ENCODE results near the gene PRR7. TPM values are rescaled to one million over a fixed set of nuclear protein-coding genes. Genes with fewer than 3 reads are reported as not detected.
A peak's percentile ranks its signal among the peaks of the same experiment; 100 is the strongest.

Gene PRR7
- total RNA-seq, 1 donor: 8.8 TPM

- no peak overlapping the region for H3K4me3 ChIP-seq (ENCODE audit: low read depth, low read length)
- no peak for TF ChIP-seq CTCF (IDR thresholded peaks at IDR 0.05; ENCODE audit: insufficient read depth, low read length)
- no peak for DNase-seq (ENCODE audit: low read depth)
Measured at GRCh38 chr5:177443144-177443983, 3.2 kb upstream of the PRR7 start.

- no peak for TF ChIP-seq CTCF (IDR thresholded peaks at IDR 0.05; ENCODE audit: insufficient read depth, low read length)
- no peak overlapping the region for H3K4me3 ChIP-seq (ENCODE audit: low read depth, low read length)
- no peak for DNase-seq (ENCODE audit: low read depth)
Measured at GRCh38 chr5:177444106-177445051, 2.2 kb upstream of the PRR7 start.

GRCh38 chr5:177445052-177445916 is 1.3 kb upstream of the PRR7 start:
- TF ChIP-seq CTCF (IDR thresholded peaks at IDR 0.05; ENCODE audit: insufficient read depth, low read length): no peak
- no peak for DNase-seq (ENCODE audit: low read depth)
- H3K4me3 ChIP-seq (ENCODE audit: low read depth, low read length): no peak overlapping the region

- peak overlapping the region; percentile 77 for H3K4me3 ChIP-seq (ENCODE audit: low read depth, low read length)
- no peak for DNase-seq (ENCODE audit: low read depth)
- TF ChIP-seq CTCF (IDR thresholded peaks at IDR 0.05; ENCODE audit: insufficient read depth, low read length): no peak
Measured at GRCh38 chr5:177445917-177446199, 756 bp upstream of the PRR7 start.

- DNase-seq (ENCODE audit: low read depth): no peak
- peak overlapping the region; percentile 77 for H3K4me3 ChIP-seq (ENCODE audit: low read depth, low read length)
- no peak for TF ChIP-seq CTCF (IDR thresholded peaks at IDR 0.05; ENCODE audit: insufficient read depth, low read length)
Measured at GRCh38 chr5:177447066-177447610, 524 bp downstream of the PRR7 start.

- DNase-seq (ENCODE audit: low read depth): peak; percentile 74
- TF ChIP-seq CTCF (IDR thresholded peaks at IDR 0.05; ENCODE audit: insufficient read depth, low read length): peak; percentile 14
- H3K4me3 ChIP-seq (ENCODE audit: low read depth, low read length): peak overlapping the region; percentile 77
Measured at GRCh38 chr5:177447611-177448243, 1.1 kb downstream of the PRR7 start.
